OCI-LY1 (cell line): Measurements from ENCODE around the gene ZMYND10.

Experiments used
- CTCF ChIP-seq: fragments of 200-600 bp; sonication (generic), shearing (Covaris generic); IDR thresholded peaks from 2 replicates; pipeline ENCODE4 v1.5.1; 2017; ENCODE audit warnings: mild to moderate bottlenecking, antibody characterized with exemption, low read length, moderate library complexity, mixed read lengths
- EZH2 ChIP-seq: fragments of 200-600 bp; sonication (generic), shearing (Covaris generic); IDR thresholded peaks from 2 replicates; pipeline ENCODE4 v1.8.0; 2017; ENCODE audit warnings: borderline replicate concordance, mixed run types, mild to moderate bottlenecking, antibody characterized with exemption, low read length, moderate library complexity, mixed read lengths

DNA sequence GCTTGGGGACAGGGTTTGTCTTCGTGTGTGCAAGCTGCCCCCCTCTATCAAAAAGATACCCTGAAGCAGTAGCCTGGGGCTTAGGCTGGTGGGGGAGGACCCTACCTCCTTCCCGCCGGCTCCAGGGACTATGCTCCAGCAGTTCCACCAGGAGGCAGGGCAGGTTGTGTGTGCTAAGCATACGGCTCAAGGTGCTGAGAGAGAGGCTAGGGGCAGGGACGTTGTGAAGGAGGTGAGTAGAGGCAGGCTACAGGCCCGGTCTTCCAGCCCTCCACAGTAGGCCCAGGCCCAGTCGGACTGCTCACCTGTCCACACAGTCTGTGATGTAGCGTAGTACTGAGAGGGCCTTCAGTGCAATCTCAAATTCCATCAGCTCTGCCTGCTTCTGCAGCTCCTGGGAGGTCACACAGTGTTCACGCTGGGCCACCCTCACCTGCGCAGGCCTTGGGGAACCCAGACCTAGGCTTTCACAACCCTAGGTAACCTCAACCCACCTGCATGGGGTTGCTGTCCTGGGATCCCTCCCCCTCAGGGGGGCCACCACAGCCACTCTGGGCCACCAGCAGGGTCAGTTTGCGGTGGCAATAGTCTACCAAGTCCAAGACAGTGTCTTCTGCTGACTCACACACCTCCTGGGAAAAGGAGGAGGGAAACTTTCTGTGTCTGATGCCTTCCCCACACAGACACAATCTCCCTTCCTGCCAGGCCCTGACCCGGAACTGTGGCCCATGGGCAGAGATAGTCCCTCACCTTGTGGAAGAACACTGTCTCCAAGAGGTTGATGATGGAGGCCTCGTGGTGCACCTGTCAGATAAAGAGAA, 2.5 kb downstream of the ZMYND10 start:
- TF ChIP-seq CTCF (no peak), EZH2 (no peak)
